HepG2 (cell line): Measurements from ENCODE around the gene MTRF1. TPM values are rescaled to one million over a fixed set of nuclear protein-coding genes. Genes with fewer than 3 reads are reported as not detected.

Experiments used
- AGO2 ChIP-seq: fragments of 200-400 bp; formaldehyde crosslinking; optimal IDR thresholded peaks from 2 replicates; pipeline ENCODE3; 2017; ENCODE audit warnings: mild to moderate bottlenecking, low read depth, low read length, moderate library complexity
- BRD4 ChIP-seq: sonication (generic); formaldehyde crosslinking; IDR thresholded peaks from 2 replicates; pipeline ENCODE4 v1.4.0; 2020; ENCODE audit warnings: missing genetic modification reagents
- KAT8 ChIP-seq: IDR thresholded peaks from 2 replicates; pipeline ENCODE4 v1.6.1; 2016; ENCODE audit warnings: missing genetic modification reagents, missing compliant biosample characterization
- MAX ChIP-seq: IDR thresholded peaks from 2 replicates; pipeline ENCODE4 v1.6.1; 2012; ENCODE audit warnings: inconsistent platforms
- MIER3 ChIP-seq: IDR thresholded peaks from 2 replicates; pipeline ENCODE4 v1.6.1; 2016; ENCODE audit warnings: missing compliant biosample characterization, borderline replicate concordance
- NONO ChIP-seq, 2 experiments: fragments of 450-650 bp in 1 of 2; sonication (generic) in 1 of 2; formaldehyde crosslinking in 1 of 2; IDR thresholded peaks in 1 of 2; conservative IDR thresholded peaks in 1 of 2; 2 replicates each; pipeline versions ENCODE4 v1.6.1 to v1.8.0; 2017 to 2022; ENCODE audit warnings: mild to moderate bottlenecking in 1 of 2, missing genetic modification reagents in 1 of 2, moderate library complexity in 1 of 2
- TRIM24 ChIP-seq: sonication (generic); formaldehyde crosslinking; IDR thresholded peaks from 2 replicates; pipeline ENCODE4 v1.8.0; 2022; ENCODE audit warnings: mild to moderate bottlenecking, missing genetic modification reagents
- ZFP1 ChIP-seq: IDR thresholded peaks from 2 replicates; pipeline ENCODE4 v1.6.1; 2016
- ZHX2 ChIP-seq, 2 experiments: sonication (generic) in 1 of 2; formaldehyde crosslinking in 1 of 2; IDR thresholded peaks; 2 replicates each; pipeline versions ENCODE4 v1.6.1 to v1.9.0; 2014 to 2022; ENCODE audit warnings: antibody characterized with exemption in 1 of 2, borderline replicate concordance in 1 of 2, inconsistent platforms in 1 of 2, low read depth in 1 of 2, missing genetic modification reagents in 1 of 2
- ZNF562 ChIP-seq: sonication (generic); formaldehyde crosslinking; IDR thresholded peaks from 2 replicates; pipeline ENCODE4 v1.8.0; 2022; ENCODE audit warnings: missing genetic modification reagents, borderline replicate concordance
- ZNF646 ChIP-seq: sonication (generic); formaldehyde crosslinking; IDR thresholded peaks from 2 replicates; pipeline ENCODE4 v1.9.0; 2021; ENCODE audit warnings: mild to moderate bottlenecking, missing genetic modification reagents
- ZNF768 ChIP-seq: sonication (generic); formaldehyde crosslinking; IDR thresholded peaks from 2 replicates; pipeline ENCODE4 v1.4.0; 2020; ENCODE audit warnings: missing genetic modification reagents
- polyA plus RNA-seq, 8 experiments: library from polyadenylated mRNA; depleted of rRNA in 3 of 8; stranded (reverse) in 7 of 8; unstranded in 1 of 8; fragments of >200 nt; fragmentation: Illumina TruSeq in 4 of 8; extraction: Trizol in 4 of 8; gene quantifications; 2 replicates each; pipeline versions ENCODE4 v1.2.1 to v1.2.3, GENCODE V29; 2011 to 2016; ENCODE audit warnings: low read depth in 4 of 8, missing spikeins in 1 of 8, mixed read lengths in 1 of 8; ENCODE audit not compliant: insufficient read depth in 1 of 8
- total RNA-seq, 5 experiments: library from RNA; depleted of rRNA; stranded (reverse); fragments of >200 nt; fragmentation: Illumina TruSeq; extraction: Trizol; gene quantifications; 2 replicates each; pipeline ENCODE4 v1.2.3, GENCODE V29; 2016; ENCODE audit warnings: low read depth in 1 of 5
- TF ChIP-seq, protein P1 (sequence below): sonication (generic); formaldehyde crosslinking; IDR thresholded peaks from 2 replicates; pipeline ENCODE4 v1.4.0; 2020; ENCODE audit warnings: missing genetic modification reagents, mild to moderate bottlenecking, borderline replicate concordance

The MTRF1 gene
- total and polyA plus RNA-seq, 2 of the 13 experiments (the other 11 are each of a cell fraction or from before 2014, with no cell fraction given), result 21.6 to 27.2 TPM

GRCh38 chr13:41263261-41263971 lies at the start of gene MTRF1 (continued):
- TF ChIP-seq ZNF562 (no peak), AGO2 (no peak), BRD4 (CRISPR knock-in tag) (no peak), KAT8 (CRISPR knock-in tag) (peak; percentile 94), TRIM24 (CRISPR knock-in tag) (no peak), ZNF768 (CRISPR knock-in tag) (no peak), MAX (peak; percentile 63; the same call in 1 of the 2 replicates), ZNF646 (CRISPR knock-in tag) (no peak), MIER3 (peak; percentile 47; the same call in 1 of the 2 replicates), ZHX2 (IDR thresholded peaks at IDR 0.05; ENCODE audit: low read depth) (0 out of 2 replicates have a peak, but pooled peaks have one; percentile 31), ZHX2 (CRISPR knock-in tag; IDR thresholded peaks at IDR 0.05; ENCODE audit: borderline replicate concordance) (no peak), ZFP1 (no peak), NONO (IDR thresholded peaks at IDR 0.05) (no peak), NONO (CRISPR knock-in tag; conservative IDR thresholded peaks at IDR 0.05) (no peak)
- TF ChIP-seq, protein P1, sequence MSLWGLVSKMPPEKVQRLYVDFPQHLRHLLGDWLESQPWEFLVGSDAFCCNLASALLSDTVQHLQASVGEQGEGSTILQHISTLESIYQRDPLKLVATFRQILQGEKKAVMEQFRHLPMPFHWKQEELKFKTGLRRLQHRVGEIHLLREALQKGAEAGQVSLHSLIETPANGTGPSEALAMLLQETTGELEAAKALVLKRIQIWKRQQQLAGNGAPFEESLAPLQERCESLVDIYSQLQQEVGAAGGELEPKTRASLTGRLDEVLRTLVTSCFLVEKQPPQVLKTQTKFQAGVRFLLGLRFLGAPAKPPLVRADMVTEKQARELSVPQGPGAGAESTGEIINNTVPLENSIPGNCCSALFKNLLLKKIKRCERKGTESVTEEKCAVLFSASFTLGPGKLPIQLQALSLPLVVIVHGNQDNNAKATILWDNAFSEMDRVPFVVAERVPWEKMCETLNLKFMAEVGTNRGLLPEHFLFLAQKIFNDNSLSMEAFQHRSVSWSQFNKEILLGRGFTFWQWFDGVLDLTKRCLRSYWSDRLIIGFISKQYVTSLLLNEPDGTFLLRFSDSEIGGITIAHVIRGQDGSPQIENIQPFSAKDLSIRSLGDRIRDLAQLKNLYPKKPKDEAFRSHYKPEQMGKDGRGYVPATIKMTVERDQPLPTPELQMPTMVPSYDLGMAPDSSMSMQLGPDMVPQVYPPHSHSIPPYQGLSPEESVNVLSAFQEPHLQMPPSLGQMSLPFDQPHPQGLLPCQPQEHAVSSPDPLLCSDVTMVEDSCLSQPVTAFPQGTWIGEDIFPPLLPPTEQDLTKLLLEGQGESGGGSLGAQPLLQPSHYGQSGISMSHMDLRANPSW, result no peak
